OCI-LY7 (cell line): ENCODE data around the gene PODXL2. TPM values are rescaled to one million over a fixed set of nuclear protein-coding genes. Genes with fewer than 3 reads are reported as not detected.

ENCODE experiments used
- BruUV-seq: library from RNA; stranded (reverse); fragments of 400-500 nt; replicated peaks from 2 replicates; lab custom pipeline; 2021; lab: Mats Ljungman, UMichigan
- CTCF ChIA-PET: fragments of 300-600 bp; sonication (Branson Sonifier 250); formaldehyde crosslinking; loops from one replicate; lab custom pipeline; 2022; ENCODE audit warnings: antibody characterized with exemption; ENCODE audit not compliant: unreplicated experiment; lab: Charles Lee
- POLR2A ChIA-PET: fragments of 300-600 bp; sonication (Branson Sonifier 250); formaldehyde crosslinking; loops from one replicate; lab custom pipeline; 2022; ENCODE audit warnings: antibody characterized with exemption; lab: Charles Lee
- DNase-seq: peaks from one replicate; pipeline ENCODE4 v3.0.0-alpha.2; 2015; ENCODE audit warnings: low spot score
- H2AFZ ChIP-seq: fragments of 200-600 bp; sonication (generic), shearing (Covaris generic); 2 replicates; pipeline ENCODE4 v1.6.1; 2014; ENCODE audit warnings: mild to moderate bottlenecking, antibody characterized with exemption, low read length, moderate library complexity
- H3K27ac ChIP-seq: fragments of 200-600 bp; sonication (generic); 2 replicates; pipeline ENCODE4 v1.5.1; 2014; ENCODE audit warnings: mixed run types, low read depth, mild to moderate bottlenecking, moderate library complexity, low read length, inconsistent platforms; ENCODE audit not compliant: poor library complexity, severe bottlenecking
- H3K36me3 ChIP-seq: fragments of 200-600 bp; sonication (generic); 2 replicates; pipeline ENCODE4 v1.6.1; 2014; ENCODE audit warnings: mild to moderate bottlenecking, antibody characterized with exemption, low read length, moderate library complexity, mixed read lengths; ENCODE audit not compliant: insufficient read depth
- H3K4me1 ChIP-seq: fragments of 200-600 bp; sonication (generic); 2 replicates; pipeline ENCODE4 v1.5.1; 2014; ENCODE audit warnings: mild to moderate bottlenecking, low read length; ENCODE audit not compliant: insufficient read depth, poor library complexity, severe bottlenecking
- H3K4me2 ChIP-seq: fragments of 200-600 bp; sonication (generic); 2 replicates; pipeline ENCODE4 v1.6.1; 2014; ENCODE audit warnings: mild to moderate bottlenecking, low read length
- H3K4me3 ChIP-seq: fragments of 200-600 bp; sonication (generic); 2 replicates; pipeline ENCODE4 v1.5.1; 2014; ENCODE audit warnings: mild to moderate bottlenecking, low read depth, low read length; ENCODE audit not compliant: poor library complexity, severe bottlenecking
- H3K79me2 ChIP-seq: fragments of 200-600 bp; sonication (generic); 2 replicates; pipeline ENCODE4 v1.6.1; 2016; ENCODE audit warnings: low read depth, mild to moderate bottlenecking, low read length, moderate library complexity, mixed read lengths; ENCODE audit not compliant: insufficient read depth
- H3K9me2 ChIP-seq: fragments of 200-600 bp; sonication (generic); 2 replicates; pipeline ENCODE4 v1.6.1; 2016; ENCODE audit warnings: mild to moderate bottlenecking, low read length, mixed read lengths; ENCODE audit not compliant: insufficient read depth
- H3K9me3 ChIP-seq: fragments of 200-600 bp; sonication (generic); 2 replicates; pipeline ENCODE4 v1.6.1; 2014; ENCODE audit warnings: mild to moderate bottlenecking, mixed run types, low read length, mixed read lengths
- H4K20me1 ChIP-seq: fragments of 200-600 bp; sonication (generic); 2 replicates; pipeline ENCODE4 v1.6.1; 2014; ENCODE audit warnings: mild to moderate bottlenecking, antibody characterized with exemption, low read length, moderate library complexity, mixed read lengths; ENCODE audit not compliant: insufficient read depth
- EZH2phosphoT487 ChIP-seq: fragments of 200-600 bp; sonication (generic); IDR thresholded peaks from 2 replicates; pipeline ENCODE4 v1.6.1; 2018; ENCODE audit warnings: low read depth, borderline replicate concordance, mild to moderate bottlenecking, mixed run types, antibody characterized with exemption, low read length, moderate library complexity, mixed read lengths
- intact Hi-C: fragments of 100-400 bp; cut with micrococcal nuclease; formaldehyde crosslinking; loops from one replicate; pipeline ENCODE4 v1.10.0; 2022; ENCODE audit not compliant: unreplicated experiment
- total RNA-seq, 2 experiments: library from RNA; depleted of rRNA in 1 of 2; stranded (reverse); fragments of >200 nt in 1 of 2; shearing (Covaris generic) in 1 of 2; gene quantifications; 2 replicates each; pipeline ENCODE4 v1.2.3, GENCODE V29; 2014 to 2022
- TF ChIP-seq, protein P1 (sequence below): fragments of 200-600 bp; sonication (generic); conservative IDR thresholded peaks from 2 replicates; pipeline ENCODE4 v1.5.1; 2014; ENCODE audit warnings: mild to moderate bottlenecking, antibody characterized with exemption, low read length, moderate library complexity, mixed read lengths

Gene PODXL2
- total RNA-seq, 2 experiments from 2014 or later: 16.1 to 29.4 TPM

DNA sequence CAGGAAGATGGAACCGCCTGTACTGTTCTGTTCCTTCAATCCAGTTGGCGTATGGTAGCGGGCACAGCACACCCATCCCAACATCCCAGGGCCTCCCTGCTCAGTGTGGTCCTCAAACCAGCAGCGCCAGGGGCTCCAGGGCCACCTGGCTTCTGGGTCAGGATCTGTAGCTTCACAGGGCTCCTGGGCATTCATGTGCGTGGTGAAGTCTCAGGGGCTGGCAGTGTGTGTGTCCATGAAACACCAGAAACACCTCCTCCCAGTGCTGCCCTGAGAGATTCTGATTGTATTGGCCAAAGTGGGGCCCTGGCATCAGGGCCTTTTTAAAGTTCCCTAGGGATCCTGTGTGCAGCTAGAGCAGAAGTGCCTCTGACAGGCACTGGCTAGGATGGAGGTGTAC lies 85.9 kb downstream of the PODXL2 start:
- Histone ChIP-seq H2AFZ (no peak overlapping the region), H3K36me3 (peaks cover 39% of the 10 kb centered on the region; the same call in 1 of the 2 replicates), H3K4me1 (no peaks in the 10 kb centered on the region), H4K20me1 (no peaks in the 10 kb centered on the region), H3K4me2 (no peak overlapping the region), H3K27ac (no peak overlapping the region), H3K4me3 (no peak overlapping the region), H3K9me3 (no peaks in the 10 kb centered on the region), H3K79me2 (no peaks in the 10 kb centered on the region), H3K9me2 (no peaks in the 10 kb centered on the region)
- BruUV-seq: no TSS peak
- ChIA-PET CTCF (no interaction called here), POLR2A (interaction anchor here (1.5 kb wide), 1 partner anchor 13 kb away, joined by 5 read pairs; no protein-coding TSS in a partner anchor)
- TF ChIP-seq, protein P1, sequence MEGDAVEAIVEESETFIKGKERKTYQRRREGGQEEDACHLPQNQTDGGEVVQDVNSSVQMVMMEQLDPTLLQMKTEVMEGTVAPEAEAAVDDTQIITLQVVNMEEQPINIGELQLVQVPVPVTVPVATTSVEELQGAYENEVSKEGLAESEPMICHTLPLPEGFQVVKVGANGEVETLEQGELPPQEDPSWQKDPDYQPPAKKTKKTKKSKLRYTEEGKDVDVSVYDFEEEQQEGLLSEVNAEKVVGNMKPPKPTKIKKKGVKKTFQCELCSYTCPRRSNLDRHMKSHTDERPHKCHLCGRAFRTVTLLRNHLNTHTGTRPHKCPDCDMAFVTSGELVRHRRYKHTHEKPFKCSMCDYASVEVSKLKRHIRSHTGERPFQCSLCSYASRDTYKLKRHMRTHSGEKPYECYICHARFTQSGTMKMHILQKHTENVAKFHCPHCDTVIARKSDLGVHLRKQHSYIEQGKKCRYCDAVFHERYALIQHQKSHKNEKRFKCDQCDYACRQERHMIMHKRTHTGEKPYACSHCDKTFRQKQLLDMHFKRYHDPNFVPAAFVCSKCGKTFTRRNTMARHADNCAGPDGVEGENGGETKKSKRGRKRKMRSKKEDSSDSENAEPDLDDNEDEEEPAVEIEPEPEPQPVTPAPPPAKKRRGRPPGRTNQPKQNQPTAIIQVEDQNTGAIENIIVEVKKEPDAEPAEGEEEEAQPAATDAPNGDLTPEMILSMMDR: no peak
- TF ChIP-seq EZH2phosphoT487: no peak
- intact Hi-C loops: no loop called here
- DNase-seq: no peak

DNA sequence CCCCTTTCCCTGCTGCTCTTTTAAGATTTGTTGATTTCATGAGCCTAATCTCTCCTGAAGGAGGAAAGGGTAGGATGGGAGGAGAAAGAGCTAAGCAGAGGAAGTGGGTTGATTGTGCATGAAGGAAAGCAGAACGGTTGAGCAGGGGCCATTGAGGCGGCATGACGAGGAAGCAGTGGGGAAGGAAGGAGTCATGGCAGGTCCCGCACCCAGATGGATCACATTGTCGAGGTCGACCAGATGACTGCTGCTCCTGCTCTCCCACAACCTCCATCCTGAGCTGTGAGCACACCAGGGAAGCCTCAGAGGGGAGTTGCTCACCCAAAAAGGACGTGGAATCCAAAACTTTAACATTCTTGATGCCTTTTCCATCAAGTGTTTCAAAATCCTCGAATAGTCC lies 86.5 kb downstream of the PODXL2 start:
- Histone ChIP-seq H3K9me2 (no peaks in the 10 kb centered on the region), H2AFZ (no peak overlapping the region), H3K4me2 (no peak overlapping the region), H3K27ac (no peak overlapping the region), H3K79me2 (no peaks in the 10 kb centered on the region), H3K9me3 (no peaks in the 10 kb centered on the region), H3K36me3 (peaks cover 41% of the 10 kb centered on the region; the same call in 1 of the 2 replicates), H3K4me1 (no peaks in the 10 kb centered on the region), H3K4me3 (no peak overlapping the region), H4K20me1 (no peaks in the 10 kb centered on the region)
- BruUV-seq: no TSS peak
- TF ChIP-seq EZH2phosphoT487: no peak
- TF ChIP-seq, protein P1: no peak
- DNase-seq: no peak
- CTCF ChIA-PET: no interaction called here
- intact Hi-C loops: no loop called here
- POLR2A ChIA-PET: interaction anchor here (0.5 to 1.5 kb wide), 4 partner anchors 12 to 69 kb away, joined by 3 to 5 read pairs (median 3); no protein-coding TSS in a partner anchor

DNA sequence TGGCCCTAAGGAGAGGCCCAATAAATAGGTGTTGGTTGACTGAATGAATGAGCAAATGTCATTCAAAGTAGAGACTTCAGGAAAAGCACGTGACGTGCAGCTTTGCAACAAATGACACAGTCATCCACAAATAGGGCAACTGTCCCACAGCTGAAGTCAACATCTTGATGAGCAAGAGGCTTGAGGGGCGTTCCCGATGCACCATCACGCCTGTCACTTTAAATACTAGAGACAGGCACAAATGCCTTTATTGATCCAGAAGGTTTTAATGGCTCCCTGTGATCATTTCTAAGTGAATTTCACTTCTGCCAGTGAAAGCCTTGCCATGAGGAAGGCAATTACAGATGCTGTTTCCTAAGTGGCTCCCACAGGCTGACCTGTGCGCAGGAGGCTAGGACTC lies 87.4 kb downstream of the PODXL2 start:
- Histone ChIP-seq H3K4me2 (no peak overlapping the region), H3K27ac (no peak overlapping the region), H3K4me1 (no peaks in the 10 kb centered on the region), H3K9me2 (no peaks in the 10 kb centered on the region), H3K79me2 (no peaks in the 10 kb centered on the region), H3K4me3 (no peak overlapping the region), H3K36me3 (peaks cover 50% of the 10 kb centered on the region), H4K20me1 (no peaks in the 10 kb centered on the region), H2AFZ (no peak overlapping the region), H3K9me3 (no peaks in the 10 kb centered on the region)
- no peak for TF ChIP-seq EZH2phosphoT487
- TF ChIP-seq, protein P1: no peak
- CTCF ChIA-PET: no interaction called here
- POLR2A ChIA-PET: interaction anchor here (0.9 to 1.1 kb wide), 2 partner anchors 13 to 19 kb away, joined by 3 read pairs; no protein-coding TSS in a partner anchor
- intact Hi-C loops: no loop called here
- no TSS peak for BruUV-seq
- DNase-seq: no peak
